Brain microvascular endothelial cell (primary cell): ENCODE results near the gene ADIPOR2.
"Not testable (repeated sequence)": the region's sequence is repeated elsewhere in the genome, so short reads cannot be mapped to it uniquely, and the experiment has no call there.

Source experiments
- DNase-seq: peaks from one replicate; pipeline ENCODE4 v3.0.0-alpha.2; 2020
- H3K27ac ChIP-seq: fragments of 250-450 bp; sonication (Bioruptor Pico); 2 replicates; pipeline ENCODE4 v1.5.1; 2020; ENCODE audit warnings: mild to moderate bottlenecking, moderate library complexity
- H3K27me3 ChIP-seq: fragments of 250-450 bp; sonication (Bioruptor Pico); replicated peaks from 2 replicates; pipeline ENCODE4 v1.5.1; 2020; ENCODE audit warnings: mild to moderate bottlenecking
- H3K36me3 ChIP-seq: fragments of 250-450 bp; sonication (Bioruptor Pico); replicated peaks from 2 replicates; pipeline ENCODE4 v1.5.1; 2020; ENCODE audit warnings: mild to moderate bottlenecking
- H3K4me3 ChIP-seq: 2 replicates; pipeline ENCODE4 v1.5.1; 2011; ENCODE audit warnings: low read depth, mild to moderate bottlenecking, control low read depth, low read length, moderate library complexity
- CTCF ChIP-seq: IDR thresholded peaks from 2 replicates; pipeline ENCODE4 v1.5.1; 2011; ENCODE audit warnings: low read depth, mild to moderate bottlenecking, moderate library complexity, low read length, control low read depth, inconsistent platforms; ENCODE audit errors: missing control alignments
- in situ Hi-C: cut with HindIII; loops from 2 replicates; pipeline ENCODE4 v1.10.0; 2017; ENCODE audit warnings: low sequenced_read_pairs, low pct_ligation_motif_present

ADIPOR2 gene

GRCh38 chr12:1713783-1714348 lies 23.0 kb downstream of the ADIPOR2 start:
- H3K4me3 ChIP-seq, H3K27ac ChIP-seq, in situ Hi-C loops, H3K27me3 ChIP-seq, H3K36me3 ChIP-seq: not testable (repeated sequence)
- DNase-seq: peak; percentile 8

- in situ Hi-C loops, H3K36me3 ChIP-seq, H3K27me3 ChIP-seq, H3K4me3 ChIP-seq, H3K27ac ChIP-seq, DNase-seq: not testable (repeated sequence)
Observed at GRCh38 chr12:1715459-1715858, 24.6 kb downstream of the ADIPOR2 start.

- no peak for DNase-seq
- no peak overlapping the region for H3K4me3 ChIP-seq
- in situ Hi-C loops: no loop called here
- H3K36me3 ChIP-seq: no peaks in the 10 kb centered on the region
- H3K27ac ChIP-seq: no peak overlapping the region
- H3K27me3 ChIP-seq: no peaks in the 10 kb centered on the region
- TF ChIP-seq CTCF: no peak
Observed at GRCh38 chr12:1716215-1716862, 25.5 kb downstream of the ADIPOR2 start.

GRCh38 chr12:1716911-1717310 lies 26.0 kb downstream of the ADIPOR2 start:
- H3K27ac ChIP-seq: no peak overlapping the region
- in situ Hi-C loops: no loop called here
- DNase-seq: no peak
- no peaks in the 10 kb centered on the region for H3K36me3 ChIP-seq
- H3K27me3 ChIP-seq: no peaks in the 10 kb centered on the region
- H3K4me3 ChIP-seq: no peak overlapping the region
- no peak for TF ChIP-seq CTCF

- H3K27ac ChIP-seq: no peak overlapping the region
- DNase-seq: no peak
- TF ChIP-seq CTCF: no peak
- in situ Hi-C loops: no loop called here
- no peak overlapping the region for H3K4me3 ChIP-seq
- no peaks in the 10 kb centered on the region for H3K27me3 ChIP-seq
- no peaks in the 10 kb centered on the region for H3K36me3 ChIP-seq
Observed at GRCh38 chr12:1719139-1719538, 28.3 kb downstream of the ADIPOR2 start.

- H3K27ac ChIP-seq: no peak overlapping the region
- no peak for DNase-seq
- H3K4me3 ChIP-seq: no peak overlapping the region
- H3K27me3 ChIP-seq: no peaks in the 10 kb centered on the region
- in situ Hi-C loops: no loop called here
- H3K36me3 ChIP-seq: no peaks in the 10 kb centered on the region
- no peak for TF ChIP-seq CTCF
Observed at GRCh38 chr12:1720494-1720893, 29.6 kb downstream of the ADIPOR2 start.

GRCh38 chr12:1723721-1724120 lies 32.9 kb downstream of the ADIPOR2 start:
- no peak for TF ChIP-seq CTCF

More at GRCh38 chr12:1723721-1724120, 32.9 kb downstream of the ADIPOR2 start:
- H3K27ac ChIP-seq: no peak overlapping the region
- no peaks in the 10 kb centered on the region for H3K27me3 ChIP-seq
- H3K36me3 ChIP-seq: no peaks in the 10 kb centered on the region
- no peak for DNase-seq
- in situ Hi-C loops: no loop called here
- no peak overlapping the region for H3K4me3 ChIP-seq
